Pulmonary artery endothelial cell (primary cell): ENCODE data around the gene MGMT. TPM values are rescaled to one million over a fixed set of nuclear protein-coding genes. Genes with fewer than 3 reads are reported as not detected.

Experiments used
- DNase-seq: peaks from one replicate; pipeline ENCODE4 v3.0.0-alpha.2; 2011; ENCODE audit warnings: low read depth, low spot score
- total RNA-seq: library from RNA; depleted of rRNA; stranded (reverse); fragments of >200 nt; gene quantifications from 2 replicates; pipeline ENCODE4 v1.2.3, GENCODE V29; 2014

MGMT gene
- total RNA-seq, 1 donor from 2014 or later = 4.6 TPM

- DNase-seq = no peak
Measured at GRCh38 chr10:129758207-129759021, 291.4 kb downstream of the MGMT start.

- DNase-seq = no peak
Measured at GRCh38 chr10:129759214-129760002, 292.4 kb downstream of the MGMT start.

- DNase-seq = no peak
Measured at GRCh38 chr10:129760003-129760315, 292.9 kb downstream of the MGMT start.

GRCh38 chr10:129760416-129760815 is 293.4 kb downstream of the MGMT start:
- DNase-seq = no peak

GRCh38 chr10:129761197-129761972 is 294.3 kb downstream of the MGMT start:
- DNase-seq = no peak

- no peak for DNase-seq
Measured at GRCh38 chr10:129761981-129762956, 295.2 kb downstream of the MGMT start.

GRCh38 chr10:129764011-129764900 is 297.2 kb downstream of the MGMT start:
- DNase-seq = no peak

- no peak for DNase-seq
Measured at GRCh38 chr10:129764901-129765663, 298.0 kb downstream of the MGMT start.

GRCh38 chr10:129765664-129766550 is 298.9 kb downstream of the MGMT start:
- DNase-seq = no peak

- no peak for DNase-seq
Measured at GRCh38 chr10:129766611-129767550, 299.8 kb downstream of the MGMT start.

GRCh38 chr10:129767751-129768150 is 300.7 kb downstream of the MGMT start:
- no peak for DNase-seq

- no peak for DNase-seq
Measured at GRCh38 chr10:129768437-129769355, 301.7 kb downstream of the MGMT start.

- DNase-seq = no peak
Measured at GRCh38 chr10:129769381-129770116, 302.5 kb downstream of the MGMT start.

GRCh38 chr10:129770286-129770685 is 303.2 kb downstream of the MGMT start:
- DNase-seq = no peak

- DNase-seq = no peak
Measured at GRCh38 chr10:129771024-129771423, 304.0 kb downstream of the MGMT start.
